Endodermal cell (in vitro differentiated cells): Measurements from ENCODE around the gene TIMP4. TPM values are rescaled to one million over a fixed set of nuclear protein-coding genes. Genes with fewer than 3 reads are reported as not detected.
A peak's percentile ranks its signal among the peaks of the same experiment; 100 is the strongest.

Experiments used
- DNase-seq: peaks from one replicate; pipeline ENCODE4 v3.0.0-alpha.2; 2017
- H3K27ac ChIP-seq: 2 replicates; pipeline ENCODE4 v1.5.1; 2013; ENCODE audit warnings: mild to moderate bottlenecking, low read depth, low read length, moderate library complexity
- H3K27me3 ChIP-seq: 2 replicates; pipeline ENCODE4 v1.6.1; 2013; ENCODE audit warnings: mild to moderate bottlenecking, low read length, moderate library complexity; ENCODE audit not compliant: insufficient read depth, control insufficient read depth, poor library complexity, severe bottlenecking
- H3K36me3 ChIP-seq: 2 replicates; pipeline ENCODE4 v1.7.0; 2013; ENCODE audit warnings: mild to moderate bottlenecking, low read length, moderate library complexity; ENCODE audit not compliant: control insufficient read depth, insufficient read depth
- H3K4me1 ChIP-seq: one replicate; pipeline ENCODE4 v1.7.0; 2013; ENCODE audit warnings: low read length; ENCODE audit not compliant: control insufficient read depth, insufficient read depth
- H3K4me3 ChIP-seq: 2 replicates; pipeline ENCODE4 v1.5.1; 2013; ENCODE audit warnings: mild to moderate bottlenecking, low read length, moderate library complexity
- H3K9ac ChIP-seq: 2 replicates; pipeline ENCODE4 v1.6.1; 2013; ENCODE audit warnings: mild to moderate bottlenecking, low read length, moderate library complexity; ENCODE audit not compliant: poor library complexity, severe bottlenecking; ENCODE audit errors: extremely low read depth
- H3K9me3 ChIP-seq: 2 replicates; pipeline ENCODE4 v1.6.1; 2013; ENCODE audit warnings: mild to moderate bottlenecking, low read length, moderate library complexity; ENCODE audit not compliant: control insufficient read depth
- H3K27ac Mint-ChIP-seq: 2 replicates; pipeline ENCODE4 v1.8.0; 2020; ENCODE audit warnings: mixed read lengths
- H3K27me3 Mint-ChIP-seq: 2 replicates; pipeline ENCODE4 v1.8.0; 2021; ENCODE audit warnings: mild to moderate bottlenecking, mixed read lengths; ENCODE audit not compliant: insufficient read depth
- H3K36me3 Mint-ChIP-seq: 2 replicates; pipeline ENCODE4 v1.8.0; 2020; ENCODE audit warnings: low read depth, mixed read lengths
- H3K4me1 Mint-ChIP-seq: 2 replicates; pipeline ENCODE4 v1.8.0; 2020; ENCODE audit warnings: mixed read lengths
- H3K4me3 Mint-ChIP-seq: 2 replicates; pipeline ENCODE4 v1.8.0; 2020; ENCODE audit warnings: mild to moderate bottlenecking, moderate library complexity, mixed read lengths
- H3K9me3 Mint-ChIP-seq: 2 replicates; pipeline ENCODE4 v1.8.0; 2020; ENCODE audit warnings: mild to moderate bottlenecking, mixed read lengths
- WGBS, 2 experiments: methylation state at CpG; one replicate each; pipeline versions ENCODE4 v1.1.5 to v1.1.7; 2013; ENCODE audit warnings: missing lambda C conversion rate in 2 of 2, mixed read lengths in 1 of 2; ENCODE audit not compliant: insufficient coverage in 1 of 2, insufficient read length in 1 of 2; 5-methylcytosine and 5-hydroxymethylcytosine counted together
- total RNA-seq, 2 donors: library from RNA; stranded (reverse); fragmentation: NEBNext Ultra II Directional in 1 of 2; extraction: Animal tissue kit (Norgen Biotek cat#: 25700) in 1 of 2; gene quantifications; 2 replicates in 1 of 2; 3 replicates in 1 of 2; pipeline ENCODE4 v1.2.1, GENCODE V29; 2021
- TF ChIP-seq, protein P1 (sequence below): fragments of 200-600 bp; sonication (generic); conservative IDR thresholded peaks from 2 replicates; pipeline ENCODE4 v1.5.0; 2021; ENCODE audit warnings: antibody characterized with exemption, mild to moderate bottlenecking

The TIMP4 gene
- total RNA-seq, 2 donors from 2014 or later, result 4.4 TPM; not detected in 1

DNA sequence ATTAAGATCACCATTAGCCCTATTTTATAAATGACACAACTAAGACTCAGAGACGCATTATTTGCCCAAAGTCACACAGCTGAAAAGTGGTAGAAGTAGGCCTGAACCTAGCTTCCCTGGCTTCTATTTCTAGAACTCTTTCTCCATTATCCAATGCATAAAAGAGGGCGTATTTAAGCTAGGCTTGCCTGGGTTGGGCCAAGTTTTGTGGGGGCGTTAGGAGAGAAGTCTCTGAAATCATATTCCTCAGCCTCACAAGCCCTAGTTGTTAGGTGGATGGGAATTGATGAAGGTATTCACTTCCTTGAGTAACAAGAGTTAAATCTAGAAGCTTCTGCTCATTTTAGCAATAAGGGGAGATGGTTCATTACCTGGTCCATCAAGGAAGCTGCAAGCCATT, 22.3 kb downstream of the TIMP4 start:
- Histone ChIP-seq H3K4me1 (no peaks in the 10 kb centered on the region), H3K36me3 (no peaks in the 10 kb centered on the region), H3K4me3 (no peak overlapping the region), H3K27ac (no peak overlapping the region), H3K9me3 (no peaks in the 10 kb centered on the region), H3K27me3 (no peaks in the 10 kb centered on the region), H3K9ac (no peak overlapping the region)
- TF ChIP-seq, protein P1, sequence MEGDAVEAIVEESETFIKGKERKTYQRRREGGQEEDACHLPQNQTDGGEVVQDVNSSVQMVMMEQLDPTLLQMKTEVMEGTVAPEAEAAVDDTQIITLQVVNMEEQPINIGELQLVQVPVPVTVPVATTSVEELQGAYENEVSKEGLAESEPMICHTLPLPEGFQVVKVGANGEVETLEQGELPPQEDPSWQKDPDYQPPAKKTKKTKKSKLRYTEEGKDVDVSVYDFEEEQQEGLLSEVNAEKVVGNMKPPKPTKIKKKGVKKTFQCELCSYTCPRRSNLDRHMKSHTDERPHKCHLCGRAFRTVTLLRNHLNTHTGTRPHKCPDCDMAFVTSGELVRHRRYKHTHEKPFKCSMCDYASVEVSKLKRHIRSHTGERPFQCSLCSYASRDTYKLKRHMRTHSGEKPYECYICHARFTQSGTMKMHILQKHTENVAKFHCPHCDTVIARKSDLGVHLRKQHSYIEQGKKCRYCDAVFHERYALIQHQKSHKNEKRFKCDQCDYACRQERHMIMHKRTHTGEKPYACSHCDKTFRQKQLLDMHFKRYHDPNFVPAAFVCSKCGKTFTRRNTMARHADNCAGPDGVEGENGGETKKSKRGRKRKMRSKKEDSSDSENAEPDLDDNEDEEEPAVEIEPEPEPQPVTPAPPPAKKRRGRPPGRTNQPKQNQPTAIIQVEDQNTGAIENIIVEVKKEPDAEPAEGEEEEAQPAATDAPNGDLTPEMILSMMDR, result no peak
- H3K9me3 Mint-ChIP-seq, result no peaks in the 10 kb centered on the region
- WGBS, 2 experiments, result 89% methylated on average over 3 of the region's 3 CpGs; no CpG with 5 or more reads in 1 of the 2 experiments
- no peak overlapping the region for H3K27ac Mint-ChIP-seq
- H3K36me3 Mint-ChIP-seq, result no peaks in the 10 kb centered on the region
- DNase-seq, result no peak
- H3K27me3 Mint-ChIP-seq, result no peaks in the 10 kb centered on the region
- H3K4me1 Mint-ChIP-seq, result no peaks in the 10 kb centered on the region
- H3K4me3 Mint-ChIP-seq, result no peak overlapping the region

GRCh38 chr3:12135029-12135657, 23.6 kb downstream of the TIMP4 start:
- Histone ChIP-seq H3K27ac (no peak overlapping the region), H3K4me1 (no peaks in the 10 kb centered on the region), H3K9ac (no peak overlapping the region), H3K36me3 (no peaks in the 10 kb centered on the region), H3K27me3 (no peaks in the 10 kb centered on the region), H3K9me3 (no peaks in the 10 kb centered on the region), H3K4me3 (no peak overlapping the region)
- no peak overlapping the region for H3K4me3 Mint-ChIP-seq
- 0 to 7% methylated on average over 3 of the region's 3 CpGs for WGBS, 2 experiments
- DNase-seq, result peak; percentile 92
- no peaks in the 10 kb centered on the region for H3K9me3 Mint-ChIP-seq
- no peaks in the 10 kb centered on the region for H3K4me1 Mint-ChIP-seq
- H3K36me3 Mint-ChIP-seq, result no peaks in the 10 kb centered on the region
- TF ChIP-seq, protein P1, result peak; percentile 88
- H3K27ac Mint-ChIP-seq, result no peak overlapping the region
- no peaks in the 10 kb centered on the region for H3K27me3 Mint-ChIP-seq

GRCh38 chr3:12132881-12133280, 25.8 kb downstream of the TIMP4 start:
- H3K9ac ChIP-seq, result no peak overlapping the region
- H3K9me3 Mint-ChIP-seq, result no peaks in the 10 kb centered on the region
- H3K4me1 Mint-ChIP-seq, result no peaks in the 10 kb centered on the region
- no peaks in the 10 kb centered on the region for H3K27me3 Mint-ChIP-seq
- no peaks in the 10 kb centered on the region for H3K36me3 Mint-ChIP-seq
- no peak overlapping the region for H3K4me3 ChIP-seq
- DNase-seq, result no peak
- WGBS, 2 experiments, result 72 to 86% methylated on average over 1 of the region's 1 CpG
- no peaks in the 10 kb centered on the region for H3K9me3 ChIP-seq
- no peak overlapping the region for H3K27ac ChIP-seq
- TF ChIP-seq, protein P1, result no peak
- H3K27ac Mint-ChIP-seq, result no peak overlapping the region
- H3K27me3 ChIP-seq, result no peaks in the 10 kb centered on the region
- H3K4me3 Mint-ChIP-seq, result no peak overlapping the region
- H3K36me3 ChIP-seq, result no peaks in the 10 kb centered on the region
- H3K4me1 ChIP-seq, result no peaks in the 10 kb centered on the region
